ENCODE results near the gene SLC45A3. TPM values are rescaled to one million over a fixed set of nuclear protein-coding genes. Genes with fewer than 3 reads are reported as not detected.

SLC45A3 gene
- total and polyA plus RNA-seq, 2 donors (not counting 3 experiments of a cell fraction or from before 2014, with no cell fraction given): 15.1 to 15.6 TPM

GRCh38 chr1:205623646-205624045 is 56.7 kb downstream of the SLC45A3 start:
- H3K9me3 ChIP-seq (replicated peaks; ENCODE audit: control insufficient read depth, insufficient read depth, low read length): no peaks in the 10 kb centered on the region
- H3K4me2 ChIP-seq (ENCODE audit: insufficient read depth, low read length): no peak overlapping the region
- no TSS peak for BruUV-seq (replicated peaks)
- H2AFZ ChIP-seq (ENCODE audit: low read depth, low read length): no peak overlapping the region
- peaks cover 14 to 22% of the 10 kb centered on the region in 2 experiments for H3K36me3 ChIP-seq (ENCODE audit: control insufficient read depth in 2 of 2, extremely low read depth in 1 of 2, insufficient read depth in 2 of 2, low read length in 2 of 2)
- dilution Hi-C loops (cut with MboI; ENCODE audit: extremely low pct_ligation_motif_present, low sequenced_read_pairs): no loop called here
- TF ChIP-seq, protein P1, sequence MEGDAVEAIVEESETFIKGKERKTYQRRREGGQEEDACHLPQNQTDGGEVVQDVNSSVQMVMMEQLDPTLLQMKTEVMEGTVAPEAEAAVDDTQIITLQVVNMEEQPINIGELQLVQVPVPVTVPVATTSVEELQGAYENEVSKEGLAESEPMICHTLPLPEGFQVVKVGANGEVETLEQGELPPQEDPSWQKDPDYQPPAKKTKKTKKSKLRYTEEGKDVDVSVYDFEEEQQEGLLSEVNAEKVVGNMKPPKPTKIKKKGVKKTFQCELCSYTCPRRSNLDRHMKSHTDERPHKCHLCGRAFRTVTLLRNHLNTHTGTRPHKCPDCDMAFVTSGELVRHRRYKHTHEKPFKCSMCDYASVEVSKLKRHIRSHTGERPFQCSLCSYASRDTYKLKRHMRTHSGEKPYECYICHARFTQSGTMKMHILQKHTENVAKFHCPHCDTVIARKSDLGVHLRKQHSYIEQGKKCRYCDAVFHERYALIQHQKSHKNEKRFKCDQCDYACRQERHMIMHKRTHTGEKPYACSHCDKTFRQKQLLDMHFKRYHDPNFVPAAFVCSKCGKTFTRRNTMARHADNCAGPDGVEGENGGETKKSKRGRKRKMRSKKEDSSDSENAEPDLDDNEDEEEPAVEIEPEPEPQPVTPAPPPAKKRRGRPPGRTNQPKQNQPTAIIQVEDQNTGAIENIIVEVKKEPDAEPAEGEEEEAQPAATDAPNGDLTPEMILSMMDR (IDR thresholded peaks at IDR 0.05; ENCODE audit: extremely low read depth in 1 of 2, insufficient read depth in 1 of 2, low read depth in 1 of 2, low read length in 2 of 2): no peak
- TF ChIP-seq, protein P2, sequence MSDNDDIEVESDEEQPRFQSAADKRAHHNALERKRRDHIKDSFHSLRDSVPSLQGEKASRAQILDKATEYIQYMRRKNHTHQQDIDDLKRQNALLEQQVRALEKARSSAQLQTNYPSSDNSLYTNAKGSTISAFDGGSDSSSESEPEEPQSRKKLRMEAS (IDR thresholded peaks at IDR 0.05; ENCODE audit: insufficient read depth, insufficient read length): no peak
- TF ChIP-seq POLR2AphosphoS5 (IDR thresholded peaks at IDR 0.05; ENCODE audit: insufficient read depth, low read depth, low read length) (no peak), POLR2A (IDR thresholded peaks at IDR 0.05; ENCODE audit: low read depth, low read length) (no peak), MYC (IDR thresholded peaks at IDR 0.05; ENCODE audit: low read depth, low read length) (no peak), JUN (IDR thresholded peaks at IDR 0.05; ENCODE audit: borderline replicate concordance, insufficient read depth, insufficient read length, low read depth) (no peak), GATA2 (IDR thresholded peaks at IDR 0.05; ENCODE audit: insufficient read depth, insufficient read length, low read depth, low read length) (no peak), EZH2 (IDR thresholded peaks at IDR 0.05; ENCODE audit: borderline replicate concordance, low read depth, low read length, severe bottlenecking) (no peak), FOS (IDR thresholded peaks at IDR 0.05; ENCODE audit: borderline replicate concordance, insufficient read depth, low read length) (no peak)
- H3K9ac ChIP-seq (replicated peaks; ENCODE audit: extremely low read depth, insufficient read depth, low read length): no peak overlapping the region
- H3K27me3 ChIP-seq (ENCODE audit: control insufficient read depth in 2 of 2, insufficient read depth in 2 of 2, low read length in 2 of 2): no peaks in the 10 kb centered on the region
- ChIA-PET POLR2A (no interaction called here), CTCF (interaction anchor here (1.0 to 1.4 kb wide), 2 partner anchors 11 to 31 kb away, joined by 6 read pairs; no protein-coding TSS in a partner anchor)
- peaks cover 3% of the 10 kb centered on the region for H3K4me1 ChIP-seq (ENCODE audit: control insufficient read depth, extremely low read depth, insufficient read depth, low read length)
- no peaks in the 10 kb centered on the region for H3K9me1 ChIP-seq (replicated peaks; ENCODE audit: control insufficient read depth, extremely low read depth, insufficient read depth, low read length)
- H3K4me3 ChIP-seq (replicated peaks in 1 of 3; ENCODE audit: insufficient read depth in 1 of 3, low read depth in 1 of 3, low read length in 3 of 3): no peak overlapping the region
- FAIRE-seq (no peak), DNase-seq (ENCODE audit: low read depth, low spot score) (no peak)
- H3K27ac ChIP-seq (ENCODE audit: insufficient read depth, low read depth, low read length): no peak overlapping the region
- peaks cover 62% of the 10 kb centered on the region for H3K79me2 ChIP-seq (ENCODE audit: control insufficient read depth, insufficient read depth, low read length)
- intact Hi-C loops (cut with micrococcal nuclease): no loop called here
- no peaks in the 10 kb centered on the region for H4K20me1 ChIP-seq (replicated peaks; ENCODE audit: control insufficient read depth, extremely low read depth, insufficient read depth, low read length)

Data from endothelial cell of umbilical vein (primary cell).